ENCODE data around the gene HMMR. TPM values are rescaled to one million over a fixed set of nuclear protein-coding genes. Genes with fewer than 3 reads are reported as not detected.
"Not testable (repeated sequence)": the region's sequence is repeated elsewhere in the genome, so short reads cannot be mapped to it uniquely, and the experiment has no call there.

HMMR gene
- total RNA-seq, 1 donor from 2014 or later, result 3.5 TPM

- peak; percentile 96 for DNase-seq (ENCODE audit: low read depth)
These were observed 45.1 kb downstream of the HMMR start, which contains the start of gene MAT2B for GRCh38 chr5:163505368-163506094. Gene MAT2B, plus strand, starts transcription at chr5:163505619. Its CDS starts 68 bp downstream, at chr5:163505687.

DNA sequence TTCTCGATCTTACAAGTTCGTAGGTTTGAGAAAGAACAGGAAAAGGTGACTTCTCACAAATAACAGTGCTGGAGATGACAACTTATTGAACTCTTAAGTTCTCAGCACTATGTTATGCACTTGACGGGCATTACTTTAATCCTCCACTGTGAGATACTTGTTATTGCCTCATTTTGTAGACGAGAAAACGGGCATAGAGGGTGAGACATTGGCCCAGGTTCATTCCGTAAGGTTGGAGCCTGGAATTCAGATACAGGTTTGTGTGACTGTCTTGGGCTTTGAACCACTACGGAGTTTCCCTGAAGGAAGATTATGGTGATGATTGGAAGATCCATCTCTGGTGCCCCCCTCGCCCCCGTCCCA lies 45.6 kb downstream of the HMMR start:
- no peak for DNase-seq (ENCODE audit: low read depth)

GRCh38 chr5:163506726-163507125 lies 46.3 kb downstream of the HMMR start:
- peak; percentile 19 for DNase-seq (ENCODE audit: low read depth)

DNA sequence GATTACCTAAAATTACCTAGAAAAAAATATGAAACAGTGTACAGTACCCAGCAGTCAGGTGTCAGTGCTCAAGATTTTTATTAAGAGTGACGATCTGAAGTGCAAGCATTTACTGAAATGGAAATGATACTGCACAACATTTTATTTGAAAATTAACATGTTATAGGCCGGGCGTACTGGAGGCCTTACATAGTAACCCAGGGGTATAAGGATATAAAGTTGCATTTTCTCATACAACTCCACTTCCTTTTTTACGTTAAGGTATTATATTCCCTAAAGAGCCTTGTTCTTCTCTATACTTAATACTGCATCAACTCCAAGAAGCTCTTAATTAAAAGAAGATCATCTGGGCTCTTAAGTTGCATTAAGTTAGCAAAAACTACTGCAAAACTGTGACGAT lies 48.3 kb downstream of the HMMR start:
- no peak for DNase-seq (ENCODE audit: low read depth)

DNA sequence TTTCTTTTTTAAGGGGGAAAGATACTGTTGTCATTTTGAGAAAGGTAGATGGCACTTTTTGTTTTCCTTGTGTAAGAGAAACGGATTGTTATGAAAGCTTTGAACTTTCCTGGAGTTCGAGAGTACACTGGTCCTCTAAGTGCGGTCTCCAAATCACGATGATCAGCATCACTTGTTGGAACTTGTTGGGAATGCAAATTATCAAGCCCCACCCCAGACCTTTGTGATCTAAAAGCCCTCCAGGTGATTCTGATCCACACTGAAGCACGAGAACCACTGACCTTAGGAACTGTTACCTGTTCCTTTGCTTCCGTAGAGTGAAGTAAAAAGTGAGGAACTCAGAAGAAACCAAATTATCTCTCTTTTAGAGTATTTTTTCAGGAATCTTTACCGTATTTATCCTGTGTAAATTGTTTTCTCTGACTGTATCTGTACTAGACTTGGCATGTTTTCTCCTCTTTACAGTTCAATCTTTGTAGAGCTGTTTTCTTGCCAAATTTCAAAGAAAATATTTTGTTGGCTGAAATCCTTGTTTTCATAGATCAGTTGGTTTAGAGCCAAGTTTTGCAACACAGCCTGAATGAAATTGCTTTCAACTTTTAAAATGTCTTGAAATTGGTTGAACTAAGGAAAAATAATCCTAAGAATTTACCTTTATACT lies 49.0 kb downstream of the HMMR start:
- peak; percentile 30 for DNase-seq (ENCODE audit: low read depth)

DNA sequence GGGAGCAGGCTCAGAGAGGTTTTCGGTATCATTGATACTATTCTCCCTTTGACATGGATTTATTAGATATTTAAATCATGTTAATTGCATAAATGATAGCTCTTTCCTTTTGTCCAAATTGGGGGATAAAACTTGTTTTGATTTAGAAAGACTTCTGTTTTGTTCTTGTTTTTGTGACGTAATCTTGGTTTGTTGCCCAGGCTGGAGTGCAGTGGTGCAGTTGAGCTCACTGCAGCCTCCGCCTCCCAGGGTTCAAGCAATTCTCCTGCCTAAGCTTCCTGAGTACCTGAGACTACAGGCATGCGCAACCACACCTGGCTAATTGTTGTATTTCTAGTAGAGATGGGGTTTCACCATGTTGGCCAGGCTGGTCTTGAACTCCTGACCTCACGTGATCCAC lies 52.1 kb downstream of the HMMR start:
- DNase-seq (ENCODE audit: low read depth), result no peak

GRCh38 chr5:163525096-163525495 lies 64.7 kb downstream of the HMMR start:
- DNase-seq (ENCODE audit: low read depth), result no peak

GRCh38 chr5:163529698-163530097 lies 69.3 kb downstream of the HMMR start:
- peak; percentile 21 for DNase-seq (ENCODE audit: low read depth)

GRCh38 chr5:163531272-163531671 lies 70.8 kb downstream of the HMMR start:
- no peak for DNase-seq (ENCODE audit: low read depth)

DNA sequence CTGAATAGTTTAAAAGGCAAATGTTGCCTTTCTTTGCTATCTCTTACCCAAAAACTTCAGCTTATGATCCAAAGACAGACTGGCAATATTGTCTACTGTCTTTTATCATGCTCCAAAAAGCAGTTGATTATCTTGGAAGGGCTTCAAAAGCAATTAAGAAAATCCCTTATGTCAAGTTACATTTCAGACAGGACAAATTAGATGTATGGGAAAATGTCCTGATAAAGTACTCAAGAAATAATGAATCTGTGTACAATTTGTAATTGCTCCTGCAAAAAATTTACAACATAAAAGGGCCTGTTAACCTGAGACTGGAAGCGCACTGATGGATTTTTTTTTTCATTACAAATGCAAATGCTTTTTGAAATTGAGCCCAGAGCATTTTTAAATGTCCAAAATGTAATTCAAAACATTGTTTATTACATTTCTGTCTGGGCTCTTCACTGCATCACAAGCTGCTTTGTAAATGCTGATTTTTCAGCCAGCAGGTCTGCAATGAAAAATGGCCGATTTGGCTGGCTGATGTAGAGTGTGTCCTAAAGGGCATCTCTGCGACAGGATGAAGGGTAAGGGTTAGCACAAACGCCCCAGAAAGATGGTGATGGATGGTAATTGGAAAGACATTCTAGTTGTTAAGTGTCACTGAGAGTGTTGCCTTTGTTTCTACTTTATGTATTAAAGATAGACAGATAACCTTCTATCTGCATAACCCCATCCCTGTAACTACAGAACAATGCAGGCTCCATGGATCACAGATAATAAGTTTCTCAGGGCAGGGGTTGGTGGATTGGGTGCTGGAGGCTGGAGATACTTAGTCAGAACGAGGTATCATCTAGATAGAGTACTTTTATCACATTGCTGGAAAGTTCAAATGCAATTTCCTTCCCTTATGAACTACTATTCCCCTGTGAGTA lies 72.0 kb downstream of the HMMR start:
- DNase-seq (ENCODE audit: low read depth), result no peak

- no peak for DNase-seq (ENCODE audit: low read depth)
These were observed 72.8 kb downstream of the HMMR start for GRCh38 chr5:163533223-163533622.

- DNase-seq (ENCODE audit: low read depth), result peak; percentile 35
These were observed 74.2 kb downstream of the HMMR start for GRCh38 chr5:163534492-163535094.

GRCh38 chr5:163535290-163535689 lies 74.9 kb downstream of the HMMR start:
- DNase-seq (ENCODE audit: low read depth), result peak; percentile 83

DNA sequence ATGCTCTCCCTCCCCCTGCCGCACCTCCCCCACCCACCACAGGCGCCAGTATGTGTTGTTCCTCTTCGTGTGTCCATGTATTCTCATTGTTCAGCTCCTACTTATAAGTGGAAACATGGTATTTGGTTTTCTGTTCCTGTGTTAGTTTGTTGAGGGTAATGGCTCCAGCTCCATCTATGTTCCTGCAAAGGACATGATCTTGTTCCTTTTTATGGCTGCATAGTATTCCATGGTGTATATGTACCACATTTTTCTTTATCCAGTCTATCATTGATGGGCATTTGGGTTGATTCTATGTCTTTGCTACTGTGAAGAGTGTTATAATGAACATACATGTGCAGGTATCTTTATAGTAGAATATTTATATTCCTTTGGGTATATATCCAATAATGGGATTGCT lies 76.0 kb downstream of the HMMR start:
- DNase-seq (ENCODE audit: low read depth), result not testable (repeated sequence)

DNA sequence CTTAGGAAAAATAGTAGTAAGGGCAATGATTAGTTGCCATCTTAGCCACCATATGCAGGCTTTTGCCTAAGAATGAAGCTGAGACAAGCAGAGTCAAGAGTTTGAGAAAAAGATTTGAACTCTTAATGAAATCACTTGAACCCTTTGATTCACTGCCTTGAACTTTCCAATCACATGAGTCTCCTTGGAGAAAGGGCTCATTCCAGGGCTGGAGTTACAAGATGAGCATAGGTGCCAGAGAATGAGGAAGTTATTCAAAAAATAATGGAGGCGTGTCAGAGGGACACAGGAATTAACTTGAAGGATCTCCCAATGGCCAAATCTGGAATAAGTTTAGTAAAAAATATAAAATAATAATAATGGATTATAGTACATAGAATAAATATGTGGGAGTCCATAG lies 80.3 kb downstream of the HMMR start:
- DNase-seq (ENCODE audit: low read depth), result no peak

Other genes starting within 250 kb of the HMMR start
- 255 and 263 TPM in 2 replicates for gene CCNG1, start 23.0 kb upstream of the HMMR start, total RNA-seq
- gene NUDCD2, start 530 bp upstream of the HMMR start, total RNA-seq, result 8.3 and 10.7 TPM in 2 replicates
- 58.7 and 62.7 TPM in 2 replicates for gene MAT2B, start 45.0 kb downstream of the HMMR start, total RNA-seq

All from myocyte (in vitro differentiated cells).